ENCODE data around the gene PTPRD. TPM values are rescaled to one million over a fixed set of nuclear protein-coding genes. Genes with fewer than 3 reads are reported as not detected.

Gene PTPRD
- total RNA-seq, 2 experiments from 2014 or later = 0.03 TPM; not detected in 1

GRCh38 chr9:8783941-8784340 lies 1828.9 kb downstream of the PTPRD start:
- Histone ChIP-seq H3K4me3 (ENCODE audit: low read depth, low read length, poor library complexity, severe bottlenecking) (no peak overlapping the region), H3K9me2 (ENCODE audit: insufficient read depth, low read length) (no peaks in the 10 kb centered on the region), H3K4me1 (ENCODE audit: insufficient read depth, low read length, poor library complexity, severe bottlenecking) (no peaks in the 10 kb centered on the region), H3K27ac (ENCODE audit: low read depth, low read length, poor library complexity, severe bottlenecking) (no peak overlapping the region), H2AFZ (ENCODE audit: low read length) (no peak overlapping the region), H3K79me2 (ENCODE audit: insufficient read depth, low read depth, low read length) (no peaks in the 10 kb centered on the region), H3K9me3 (ENCODE audit: low read length) (no peaks in the 10 kb centered on the region), H3K4me2 (ENCODE audit: low read length) (no peak overlapping the region), H4K20me1 (ENCODE audit: insufficient read depth, low read length) (no peaks in the 10 kb centered on the region), H3K36me3 (ENCODE audit: insufficient read depth, low read length) (no peaks in the 10 kb centered on the region)
- POLR2A ChIA-PET = no interaction called here
- CTCF ChIA-PET (ENCODE audit: unreplicated experiment) = no interaction called here
- TF ChIP-seq EZH2phosphoT487 (IDR thresholded peaks at IDR 0.05; ENCODE audit: borderline replicate concordance, low read depth, low read length) (no peak), CTCF (conservative IDR thresholded peaks at IDR 0.05; ENCODE audit: low read length) (no peak)
- BruUV-seq (replicated peaks) = no TSS peak
- no peak for DNase-seq (ENCODE audit: low spot score)
- intact Hi-C loops (cut with micrococcal nuclease; ENCODE audit: unreplicated experiment) = no loop called here

GRCh38 chr9:8782237-8782636 lies 1830.6 kb downstream of the PTPRD start:
- Histone ChIP-seq H3K27ac (ENCODE audit: low read depth, low read length, poor library complexity, severe bottlenecking) (no peak overlapping the region), H3K4me2 (ENCODE audit: low read length) (no peak overlapping the region), H3K4me3 (ENCODE audit: low read depth, low read length, poor library complexity, severe bottlenecking) (no peak overlapping the region), H4K20me1 (ENCODE audit: insufficient read depth, low read length) (no peaks in the 10 kb centered on the region), H3K79me2 (ENCODE audit: insufficient read depth, low read depth, low read length) (no peaks in the 10 kb centered on the region), H3K9me2 (ENCODE audit: insufficient read depth, low read length) (no peaks in the 10 kb centered on the region), H3K4me1 (ENCODE audit: insufficient read depth, low read length, poor library complexity, severe bottlenecking) (no peaks in the 10 kb centered on the region), H2AFZ (ENCODE audit: low read length) (no peak overlapping the region), H3K9me3 (ENCODE audit: low read length) (no peaks in the 10 kb centered on the region), H3K36me3 (ENCODE audit: insufficient read depth, low read length) (no peaks in the 10 kb centered on the region)
- TF ChIP-seq CTCF (conservative IDR thresholded peaks at IDR 0.05; ENCODE audit: low read length) (no peak), EZH2phosphoT487 (IDR thresholded peaks at IDR 0.05; ENCODE audit: borderline replicate concordance, low read depth, low read length) (no peak)
- ChIA-PET CTCF (ENCODE audit: unreplicated experiment) (no interaction called here), POLR2A (no interaction called here)
- DNase-seq (ENCODE audit: low spot score) = no peak
- intact Hi-C loops (cut with micrococcal nuclease; ENCODE audit: unreplicated experiment) = no loop called here
- no TSS peak for BruUV-seq (replicated peaks)

GRCh38 chr9:8781458-8781857 lies 1831.3 kb downstream of the PTPRD start:
- H3K9me3 ChIP-seq (ENCODE audit: low read length) = no peaks in the 10 kb centered on the region
- TF ChIP-seq EZH2phosphoT487 (IDR thresholded peaks at IDR 0.05; ENCODE audit: borderline replicate concordance, low read depth, low read length) = no peak
- TF ChIP-seq CTCF (conservative IDR thresholded peaks at IDR 0.05; ENCODE audit: low read length) = no peak
- BruUV-seq (replicated peaks) = no TSS peak
- no peak overlapping the region for H3K4me2 ChIP-seq (ENCODE audit: low read length)
- H3K27ac ChIP-seq (ENCODE audit: low read depth, low read length, poor library complexity, severe bottlenecking) = no peak overlapping the region
- no peaks in the 10 kb centered on the region for H4K20me1 ChIP-seq (ENCODE audit: insufficient read depth, low read length)
- no peaks in the 10 kb centered on the region for H3K4me1 ChIP-seq (ENCODE audit: insufficient read depth, low read length, poor library complexity, severe bottlenecking)
- ChIA-PET POLR2A (interaction anchor here (0.6 kb wide), 1 partner anchor 296 kb away, joined by 3 read pairs; no protein-coding TSS in a partner anchor), CTCF (ENCODE audit: unreplicated experiment) (no interaction called here)
- no peak for DNase-seq (ENCODE audit: low spot score)
- no peak overlapping the region for H3K4me3 ChIP-seq (ENCODE audit: low read depth, low read length, poor library complexity, severe bottlenecking)
- no peaks in the 10 kb centered on the region for H3K9me2 ChIP-seq (ENCODE audit: insufficient read depth, low read length)
- no peaks in the 10 kb centered on the region for H3K36me3 ChIP-seq (ENCODE audit: insufficient read depth, low read length)
- no peaks in the 10 kb centered on the region for H3K79me2 ChIP-seq (ENCODE audit: insufficient read depth, low read depth, low read length)
- no peak overlapping the region for H2AFZ ChIP-seq (ENCODE audit: low read length)
- intact Hi-C loops (cut with micrococcal nuclease; ENCODE audit: unreplicated experiment) = no loop called here

Measured in OCI-LY7 (cell line).